CD4-positive, alpha-beta T cell (primary cell): Measurements from ENCODE around the gene IPCEF1. TPM values are rescaled to one million over a fixed set of nuclear protein-coding genes. Genes with fewer than 3 reads are reported as not detected.
"Not testable (repeated sequence)": the region's sequence is repeated elsewhere in the genome, so short reads cannot be mapped to it uniquely, and the experiment has no call there.

Experiments
- ATAC-seq: fragments of 200-7000 bp; cut with Tn5 transposase; one replicate; pipeline ENCODE4 v1.10.0; 2022; ENCODE audit warnings: mild to moderate bottlenecking; ENCODE audit not compliant: poor library complexity
- CTCF ChIA-PET: fragments of 350-600 bp; sonication (Branson Sonifier 250); formaldehyde crosslinking; loops from one replicate; lab custom pipeline; 2021; ENCODE audit warnings: antibody characterized with exemption, inconsistent platforms; lab: Charles Lee
- POLR2A ChIA-PET: fragments of 350-600 bp; sonication (Branson Sonifier 250); formaldehyde crosslinking; loops from one replicate; lab custom pipeline; 2021; ENCODE audit warnings: antibody characterized with exemption, inconsistent platforms; lab: Charles Lee
- DNase-seq, 14 experiments: peaks; one replicate each; pipeline ENCODE4 v3.0.0-alpha.2; 2013 to 2020; ENCODE audit warnings: mixed read lengths in 2 of 14
- H3K27ac ChIP-seq, 2 donors: one replicate each; pipeline versions ENCODE4 v1.5.1 to v1.7.0; 2013; ENCODE audit warnings: low read length in 2 of 2, low read depth in 1 of 2, mild to moderate bottlenecking in 1 of 2
- H3K27me3 ChIP-seq, 2 experiments: 1 replicate in 1 of 2; 2 replicates in 1 of 2; pipeline versions ENCODE4 v1.6.1 to v1.7.0; 2013; ENCODE audit warnings: low read length in 2 of 2, control low read depth in 1 of 2, mild to moderate bottlenecking in 1 of 2, moderate library complexity in 1 of 2; ENCODE audit not compliant: insufficient read depth in 2 of 2, control insufficient read depth in 1 of 2
- H3K36me3 ChIP-seq: one replicate; pipeline ENCODE4 v1.6.1; 2013; ENCODE audit warnings: low read length, control low read depth; ENCODE audit not compliant: insufficient read depth
- H3K4me1 ChIP-seq: one replicate; pipeline ENCODE4 v1.6.1; 2013; ENCODE audit warnings: low read length, control low read depth; ENCODE audit not compliant: insufficient read depth
- H3K4me3 ChIP-seq: one replicate; pipeline ENCODE4 v1.5.1; 2013; ENCODE audit warnings: mild to moderate bottlenecking, low read length, moderate library complexity
- H3K9me3 ChIP-seq, 2 experiments: 1 replicate in 1 of 2; 2 replicates in 1 of 2; pipeline versions ENCODE4 v1.6.1 to v1.7.0; 2013; ENCODE audit warnings: low read length in 2 of 2, mild to moderate bottlenecking in 2 of 2, control low read depth in 1 of 2, moderate library complexity in 1 of 2; ENCODE audit not compliant: control insufficient read depth in 1 of 2, insufficient read depth in 1 of 2
- H3K27ac Mint-ChIP-seq: one replicate; pipeline ENCODE4 v1.8.0; 2020; ENCODE audit warnings: mixed read lengths
- H3K27me3 Mint-ChIP-seq: one replicate; pipeline ENCODE4 v1.8.0; 2021; ENCODE audit warnings: mixed read lengths
- H3K36me3 Mint-ChIP-seq: one replicate; pipeline ENCODE4 v1.8.0; 2021; ENCODE audit warnings: low read depth, mixed read lengths
- H3K4me1 Mint-ChIP-seq: one replicate; pipeline ENCODE4 v1.8.0; 2021; ENCODE audit warnings: low read depth, mixed read lengths
- H3K4me3 Mint-ChIP-seq: one replicate; pipeline ENCODE4 v1.8.0; 2020; ENCODE audit warnings: mild to moderate bottlenecking, mixed read lengths
- H3K9me3 Mint-ChIP-seq: one replicate; pipeline ENCODE4 v1.8.0; 2020; ENCODE audit warnings: mixed read lengths
- CTCF ChIP-seq: fragments of 200-600 bp; IDR thresholded peaks from one replicate; pipeline ENCODE4 v1.8.0; 2022; ENCODE audit warnings: antibody characterized with exemption, mild to moderate bottlenecking
- intact Hi-C, 2 experiments: fragments of 100-400 bp; cut with DNase I in 1 of 2; cut with micrococcal nuclease in 1 of 2; formaldehyde crosslinking; loops; one replicate each; pipeline versions ENCODE4 v1.15.1 to v1.9.0; 2023 to 2025; cut with DNase I, micrococcal nuclease
- total RNA-seq, 174 experiments: library from RNA in 2 of 174; stranded (reverse) in 2 of 174; gene quantifications; one replicate each; pipeline ENCODE4 v1.2.3 and lab custom pipeline; 2021 to 2026

Gene IPCEF1
- total RNA-seq, 2 experiments from 2014 or later = 92.4 to 96.8 TPM

GRCh38 chr6:154187203-154187602 is 169.4 kb downstream of the IPCEF1 start:
- POLR2A ChIA-PET = no interaction called here
- CTCF ChIA-PET = interaction anchor here (1.0 kb wide), 1 partner anchor 90 kb away, joined by 3 read pairs; no protein-coding TSS in a partner anchor
- Mint-ChIP-seq H3K9me3 (peaks cover 6% of the 10 kb centered on the region), H3K27me3 (no peaks in the 10 kb centered on the region), H3K27ac (peak overlapping the region; percentile 11), H3K4me3 (no peak overlapping the region), H3K36me3 (peaks cover 93% of the 10 kb centered on the region), H3K4me1 (peaks cover 63% of the 10 kb centered on the region)
- Histone ChIP-seq H3K4me1 (no peaks in the 10 kb centered on the region), H3K27ac (no peak overlapping the region), H3K36me3 (peaks cover 29% of the 10 kb centered on the region), H3K4me3 (no peak overlapping the region), H3K27me3 (no peaks in the 10 kb centered on the region), H3K9me3 (no peaks in the 10 kb centered on the region)
- no peak for ATAC-seq
- no peak for TF ChIP-seq CTCF
- no peak for DNase-seq
- intact Hi-C loops = no loop called here

GRCh38 chr6:154179434-154179833 is 177.2 kb downstream of the IPCEF1 start:
- ATAC-seq = no peak

GRCh38 chr6:154172393-154172792 is 184.2 kb downstream of the IPCEF1 start:
- DNase-seq, H3K4me3 ChIP-seq, H3K27me3 ChIP-seq, intact Hi-C loops, H3K27ac ChIP-seq, H3K9me3 ChIP-seq, H3K27me3 Mint-ChIP-seq, ATAC-seq, H3K4me3 Mint-ChIP-seq: not testable (repeated sequence)
- Mint-ChIP-seq H3K4me1 (peaks cover 92% of the 10 kb centered on the region), H3K27ac (peak overlapping the region; percentile 78), H3K36me3 (peaks cover 96% of the 10 kb centered on the region), H3K9me3 (peaks cover 10% of the 10 kb centered on the region)
- CTCF ChIA-PET = interaction anchor here (2.3 kb wide), 1 partner anchor 14 kb away, joined by 6 read pairs; no protein-coding TSS in a partner anchor
- peaks cover 18% of the 10 kb centered on the region for H3K4me1 ChIP-seq
- POLR2A ChIA-PET = interaction anchor here (1.2 kb wide), 1 partner anchor 13 kb away, joined by 3 read pairs; no protein-coding TSS in a partner anchor
- peaks cover 18% of the 10 kb centered on the region for H3K36me3 ChIP-seq

More at GRCh38 chr6:154179434-154179833, 177.2 kb downstream of the IPCEF1 start:
- H3K27me3 Mint-ChIP-seq = no peaks in the 10 kb centered on the region
- no peaks in the 10 kb centered on the region for H3K27me3 ChIP-seq
- H3K36me3 Mint-ChIP-seq = peaks cover 97% of the 10 kb centered on the region
- no peak for DNase-seq
- H3K4me1 ChIP-seq = no peaks in the 10 kb centered on the region
- peaks cover 10% of the 10 kb centered on the region for H3K9me3 Mint-ChIP-seq
- CTCF ChIA-PET = no interaction called here
- no peak overlapping the region for H3K4me3 ChIP-seq
- intact Hi-C loops = no loop called here
- no peak overlapping the region for H3K27ac ChIP-seq
- TF ChIP-seq CTCF = no peak
- POLR2A ChIA-PET = interaction anchor here (0.9 kb wide), 1 partner anchor 29 kb away, joined by 3 read pairs; no protein-coding TSS in a partner anchor
- H3K27ac Mint-ChIP-seq = peak overlapping the region; percentile 48
- no peak overlapping the region for H3K4me3 Mint-ChIP-seq
- peaks cover 12% of the 10 kb centered on the region for H3K36me3 ChIP-seq
- H3K4me1 Mint-ChIP-seq = peaks cover 74% of the 10 kb centered on the region
- no peaks in the 10 kb centered on the region for H3K9me3 ChIP-seq

GRCh38 chr6:154170106-154170505 is 186.5 kb downstream of the IPCEF1 start:
- Mint-ChIP-seq H3K4me3 (no peak overlapping the region), H3K36me3 (peaks cover 96% of the 10 kb centered on the region), H3K4me1 (peaks cover 92% of the 10 kb centered on the region), H3K27ac (peak overlapping the region; percentile 78), H3K27me3 (no peaks in the 10 kb centered on the region), H3K9me3 (peaks cover 9% of the 10 kb centered on the region)
- no peak for TF ChIP-seq CTCF
- ATAC-seq (no peak), DNase-seq (no peak)
- CTCF ChIA-PET = no interaction called here
- H3K9me3 ChIP-seq = peaks cover 0 to 9% of the 10 kb centered on the region in 2 experiments
- POLR2A ChIA-PET = interaction anchor here (0.5 to 2.2 kb wide), 3 partner anchors 11 to 107 kb away, joined by 3 to 7 read pairs (median 3); no protein-coding TSS in a partner anchor
- intact Hi-C loops = no loop called here
- no peaks in the 10 kb centered on the region for H3K27me3 ChIP-seq
- peaks cover 30% of the 10 kb centered on the region for H3K4me1 ChIP-seq
- no peak overlapping the region for H3K4me3 ChIP-seq
- peaks cover 39% of the 10 kb centered on the region for H3K36me3 ChIP-seq
- H3K27ac ChIP-seq = no peak overlapping the region
